ENCODE measurements around the gene DBN1. TPM values are rescaled to one million over a fixed set of nuclear protein-coding genes. Genes with fewer than 3 reads are reported as not detected.

Gene DBN1
- total and polyA plus RNA-seq, 5 donors = 15.3 to 44.8 (median 19.9) TPM

DNA sequence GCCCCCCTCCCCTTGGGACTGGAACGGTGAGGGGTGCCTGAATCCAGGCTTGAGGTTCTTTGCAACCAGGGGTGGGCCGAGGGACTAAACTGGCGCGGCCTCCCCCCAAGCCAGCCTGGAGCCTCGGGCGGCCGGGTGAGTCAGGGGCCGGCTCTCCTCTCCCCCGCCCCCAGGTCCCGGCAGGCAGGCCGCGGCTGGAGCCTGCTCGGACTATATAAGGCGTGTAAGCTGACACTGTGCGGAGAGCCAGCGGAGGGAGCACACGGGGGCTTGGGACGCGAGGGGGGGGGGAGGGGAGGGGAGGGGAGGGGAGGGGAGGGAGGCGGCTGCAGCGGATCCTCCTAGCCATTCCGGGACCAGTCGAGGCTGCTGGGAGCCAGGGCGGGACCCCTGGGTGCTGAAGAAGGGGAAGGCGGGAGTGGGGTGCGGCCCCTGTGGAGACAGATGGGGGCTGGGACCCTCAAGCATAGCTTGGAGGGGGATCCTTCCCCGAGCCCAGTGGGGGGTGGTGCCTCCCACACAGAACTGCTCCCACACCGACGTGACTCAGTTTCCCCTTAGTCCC lies 23.4 kb upstream of the DBN1 start:
- Histone ChIP-seq H3K27ac (ENCODE audit: low read length) (peak overlapping the region; percentile 86), H3K4me1 (ENCODE audit: control insufficient read depth, insufficient read depth, low read length) (peaks cover 6% of the 10 kb centered on the region), H3K9me3 (ENCODE audit: control insufficient read depth, low read length) (no peaks in the 10 kb centered on the region), H3K4me3 (ENCODE audit: low read length) (peak overlapping the region; percentile 72), H3K27me3 (ENCODE audit: control insufficient read depth, insufficient read depth) (no peaks in the 10 kb centered on the region)
- intact Hi-C loops (cut with DNase I) = loop anchor here in 2 of 4 donors (5.0 kb wide), 1 partner anchor 40 kb away; no protein-coding TSS in a partner anchor
- ATAC-seq (peak; percentile 40 to 64), DNase-seq (peak; percentile 86 to 93 (median 92))
- 3% methylated on average over 27 of the region's 29 CpGs for WGBS

DNA sequence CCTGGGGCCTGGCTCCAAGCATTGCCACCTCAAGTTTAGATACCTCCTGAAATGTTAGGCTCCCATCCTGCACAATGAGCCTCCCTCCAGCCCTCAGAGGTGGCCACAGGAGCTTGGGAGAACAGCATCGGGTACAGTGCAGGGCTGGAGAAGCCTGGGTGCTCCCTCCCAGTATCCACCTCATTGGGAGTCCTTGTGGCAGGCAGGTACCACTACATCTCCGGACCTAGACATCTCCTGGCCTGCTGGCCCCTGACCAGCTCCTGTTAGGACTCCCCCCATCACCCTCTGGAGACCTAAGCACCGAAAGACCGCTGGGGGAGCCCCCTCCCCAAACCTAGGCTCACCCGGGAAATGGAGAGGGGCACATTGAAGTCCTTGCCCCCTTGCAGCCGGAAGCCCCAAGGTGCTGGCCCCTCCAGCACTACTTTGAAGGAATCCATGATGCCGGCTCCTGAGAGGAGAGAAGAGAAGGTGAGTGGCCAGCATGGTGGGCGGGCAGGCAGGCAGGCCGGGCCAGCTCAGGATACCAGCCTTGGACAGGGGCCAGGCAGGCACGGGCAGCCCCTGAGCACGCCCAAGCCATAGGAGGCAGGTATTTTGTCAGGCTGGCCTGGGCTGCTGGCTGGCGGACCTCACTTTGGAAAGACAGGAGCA lies 22.8 kb upstream of the DBN1 start:
- peak in 1 of 3 donors; percentile 75 for DNase-seq

DNA sequence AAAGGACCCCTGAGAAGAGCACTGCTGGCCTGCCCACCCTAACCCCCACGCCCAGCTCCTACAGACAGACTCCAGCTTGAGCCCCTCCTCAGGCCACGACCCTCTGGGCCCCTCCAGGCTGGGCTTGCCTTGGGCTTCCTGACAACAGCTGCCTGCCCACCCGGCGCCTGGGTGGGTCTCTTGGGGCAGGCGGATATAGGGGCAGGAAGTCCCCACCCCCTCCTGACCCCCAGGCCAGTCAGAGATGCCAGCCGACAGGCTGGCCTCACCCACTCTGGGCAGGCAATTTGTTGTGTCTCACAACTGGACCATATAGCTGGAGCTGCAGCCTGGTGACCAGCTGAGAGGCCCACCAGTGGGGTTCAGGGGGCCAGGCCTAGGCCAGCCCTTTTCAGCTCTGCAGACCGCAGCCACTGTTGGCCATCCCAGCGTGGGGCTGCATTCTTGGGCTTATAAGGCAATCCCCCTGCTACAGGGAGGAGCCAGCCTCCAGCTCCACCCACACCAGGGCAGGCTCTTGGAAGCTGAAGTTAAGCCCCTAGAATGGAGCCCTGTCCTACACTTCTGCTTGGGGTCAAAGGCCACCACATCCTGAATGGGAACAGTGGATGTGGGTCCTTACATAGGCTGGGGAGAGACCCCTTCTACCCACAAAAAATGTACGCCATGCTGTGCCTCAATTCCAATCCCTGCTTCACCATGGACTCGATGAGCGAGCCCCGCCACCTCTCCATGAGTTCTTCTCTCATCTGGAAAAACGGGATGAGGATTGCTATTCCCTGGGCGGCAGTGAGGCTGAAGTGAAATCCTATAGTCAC lies 22.0 kb upstream of the DBN1 start:
- WGBS = 51% methylated on average over 14 of the region's 14 CpGs
- ATAC-seq (peak; percentile 19 to 39), DNase-seq (peak; percentile 85 to 89 (median 89))
- Histone ChIP-seq H3K27ac (ENCODE audit: low read length) (peak overlapping the region; percentile 86), H3K4me1 (ENCODE audit: control insufficient read depth, insufficient read depth, low read length) (peaks cover 6% of the 10 kb centered on the region), H3K4me3 (ENCODE audit: low read length) (no peak overlapping the region), H3K9me3 (ENCODE audit: control insufficient read depth, low read length) (no peaks in the 10 kb centered on the region), H3K27me3 (ENCODE audit: control insufficient read depth, insufficient read depth) (no peaks in the 10 kb centered on the region)
- intact Hi-C loops (cut with DNase I) = loop anchor here in 2 of 4 donors (5.0 kb wide), 1 partner anchor 38 kb away; no protein-coding TSS in a partner anchor

More for the DNA sequence above, 22.8 kb upstream of the DBN1 start:
- no peaks in the 10 kb centered on the region for H3K9me3 ChIP-seq (ENCODE audit: control insufficient read depth, low read length)
- no peak for ATAC-seq
- 22% methylated on average over 12 of the region's 12 CpGs for WGBS
- no peaks in the 10 kb centered on the region for H3K27me3 ChIP-seq (ENCODE audit: control insufficient read depth, insufficient read depth)
- peaks cover 6% of the 10 kb centered on the region for H3K4me1 ChIP-seq (ENCODE audit: control insufficient read depth, insufficient read depth, low read length)
- H3K4me3 ChIP-seq (ENCODE audit: low read length) = peak overlapping the region; percentile 72
- intact Hi-C loops (cut with DNase I) = loop anchor here in 2 of 4 donors (5.0 kb wide), 1 partner anchor 39 kb away; no protein-coding TSS in a partner anchor
- H3K27ac ChIP-seq (ENCODE audit: low read length) = peak overlapping the region; percentile 86

DNA sequence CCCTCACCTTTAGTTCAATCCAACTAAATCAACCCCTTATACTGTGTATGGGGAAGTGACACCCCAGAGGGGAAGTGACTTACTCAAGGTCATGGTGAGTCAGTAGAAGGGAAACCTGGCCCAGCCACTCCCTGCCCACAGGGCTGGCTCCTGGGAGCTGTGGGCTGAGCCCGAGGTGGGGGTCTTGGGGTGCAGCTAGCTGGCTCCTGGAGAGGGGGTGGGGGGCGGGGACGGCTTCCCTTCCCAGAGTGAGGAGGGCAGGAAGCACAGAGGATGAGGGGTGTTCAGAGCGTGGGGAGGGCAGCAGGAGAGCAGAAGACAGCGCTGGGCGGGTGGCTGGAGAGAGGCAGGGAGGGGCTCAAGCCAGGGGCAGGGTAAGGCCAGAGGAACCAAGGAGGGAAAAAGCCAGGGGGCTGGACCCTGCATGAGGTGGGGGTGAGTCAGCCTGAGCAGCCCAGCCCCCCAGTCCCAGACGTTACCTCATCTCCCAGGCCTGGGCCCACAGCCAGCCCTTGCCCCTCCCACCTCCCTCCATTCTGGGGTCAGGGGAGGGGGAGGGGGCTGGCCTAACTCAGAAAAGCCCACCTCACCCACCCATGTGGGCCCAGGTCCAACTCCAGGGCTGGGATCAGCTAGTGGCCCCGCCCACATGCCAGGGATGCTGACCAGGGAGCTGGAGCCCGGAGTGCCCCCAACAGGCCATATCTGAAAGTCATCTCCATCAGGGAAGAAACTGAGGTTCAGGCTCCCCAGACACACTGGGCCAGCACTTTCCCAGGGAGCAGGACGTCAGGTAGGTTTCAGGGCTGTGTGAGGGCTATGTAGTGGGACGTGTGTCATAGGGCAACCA lies 21.1 kb upstream of the DBN1 start:
- peak; percentile 2 to 63 for ATAC-seq

DNA sequence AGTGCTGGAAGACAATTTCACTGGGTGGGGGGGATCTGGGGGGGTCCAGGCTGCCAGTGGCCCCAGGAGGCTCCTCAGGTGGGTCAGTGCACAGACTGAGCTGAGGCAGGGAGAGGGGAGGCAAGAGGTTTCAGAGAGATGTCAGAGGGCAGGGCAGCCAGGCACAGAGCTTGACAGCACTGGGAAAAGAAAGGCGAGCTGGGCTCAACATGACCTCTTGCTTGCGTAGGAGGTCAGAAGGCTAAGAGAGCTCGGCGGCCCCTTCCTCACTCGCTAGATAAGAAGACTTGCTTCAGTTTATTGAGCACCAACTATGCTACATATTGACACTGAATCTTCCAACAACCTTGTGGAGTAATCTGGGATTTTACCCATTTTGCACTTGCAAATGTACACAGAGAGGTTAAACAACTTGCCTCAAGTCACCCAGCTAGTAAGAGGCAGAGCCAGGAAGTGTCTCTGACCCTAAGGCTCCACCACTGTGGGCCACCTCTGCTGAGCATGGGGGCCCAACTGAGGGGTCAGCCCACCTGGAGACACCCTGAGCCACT lies 20.4 kb upstream of the DBN1 start:
- 68% methylated on average over 5 of the region's 5 CpGs for WGBS
- H3K27me3 ChIP-seq (ENCODE audit: control insufficient read depth, insufficient read depth) = no peaks in the 10 kb centered on the region
- peak overlapping the region; percentile 2 for H3K27ac ChIP-seq (ENCODE audit: low read length)
- H3K4me1 ChIP-seq (ENCODE audit: control insufficient read depth, insufficient read depth, low read length) = peaks cover 6% of the 10 kb centered on the region
- intact Hi-C loops (cut with DNase I) = no loop called here
- DNase-seq = no peak
- ATAC-seq = no peak
- no peaks in the 10 kb centered on the region for H3K9me3 ChIP-seq (ENCODE audit: control insufficient read depth, low read length)
- no peak overlapping the region for H3K4me3 ChIP-seq (ENCODE audit: low read length)

More for the DNA sequence above, 21.1 kb upstream of the DBN1 start:
- H3K27me3 ChIP-seq (ENCODE audit: control insufficient read depth, insufficient read depth) = no peaks in the 10 kb centered on the region
- H3K4me3 ChIP-seq (ENCODE audit: low read length) = no peak overlapping the region
- H3K9me3 ChIP-seq (ENCODE audit: control insufficient read depth, low read length) = no peaks in the 10 kb centered on the region
- H3K27ac ChIP-seq (ENCODE audit: low read length) = peak overlapping the region; percentile 25
- H3K4me1 ChIP-seq (ENCODE audit: control insufficient read depth, insufficient read depth, low read length) = peaks cover 6% of the 10 kb centered on the region
- 29% methylated on average over 11 of the region's 11 CpGs for WGBS
- intact Hi-C loops (cut with DNase I) = loop anchor here in 2 of 4 donors (5.0 kb wide), 1 partner anchor 37 kb away; no protein-coding TSS in a partner anchor
- DNase-seq = peak; percentile 87 to 92 (median 89)

DNA sequence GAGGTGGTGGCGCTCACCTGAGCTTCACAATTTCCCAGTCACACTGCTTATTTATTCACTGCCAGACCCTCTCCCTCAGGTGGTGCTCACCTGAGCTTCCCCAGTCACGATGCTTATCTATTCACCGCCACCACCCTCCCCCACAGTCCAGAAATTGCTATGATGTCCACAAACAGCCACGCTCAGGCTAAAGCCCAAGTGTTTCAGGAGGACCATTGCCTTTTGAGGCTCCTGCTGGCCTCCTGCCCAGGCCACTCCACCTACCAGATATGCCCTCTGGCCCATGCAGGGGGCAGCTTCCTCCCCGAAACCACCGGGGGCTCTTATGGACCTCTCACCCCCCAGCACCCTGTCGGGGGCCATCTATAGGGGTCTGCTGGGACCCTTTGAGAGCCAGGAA lies 19.4 kb upstream of the DBN1 start:
- no peak for DNase-seq
- WGBS = 64% methylated on average over 7 of the region's 7 CpGs
- intact Hi-C loops (cut with DNase I) = no loop called here
- ATAC-seq = no peak
- Histone ChIP-seq H3K27ac (ENCODE audit: low read length) (no peak overlapping the region), H3K4me1 (ENCODE audit: control insufficient read depth, insufficient read depth, low read length) (peaks cover 6% of the 10 kb centered on the region), H3K4me3 (ENCODE audit: low read length) (no peak overlapping the region), H3K27me3 (ENCODE audit: control insufficient read depth, insufficient read depth) (no peaks in the 10 kb centered on the region), H3K9me3 (ENCODE audit: control insufficient read depth, low read length) (no peaks in the 10 kb centered on the region)

DNA sequence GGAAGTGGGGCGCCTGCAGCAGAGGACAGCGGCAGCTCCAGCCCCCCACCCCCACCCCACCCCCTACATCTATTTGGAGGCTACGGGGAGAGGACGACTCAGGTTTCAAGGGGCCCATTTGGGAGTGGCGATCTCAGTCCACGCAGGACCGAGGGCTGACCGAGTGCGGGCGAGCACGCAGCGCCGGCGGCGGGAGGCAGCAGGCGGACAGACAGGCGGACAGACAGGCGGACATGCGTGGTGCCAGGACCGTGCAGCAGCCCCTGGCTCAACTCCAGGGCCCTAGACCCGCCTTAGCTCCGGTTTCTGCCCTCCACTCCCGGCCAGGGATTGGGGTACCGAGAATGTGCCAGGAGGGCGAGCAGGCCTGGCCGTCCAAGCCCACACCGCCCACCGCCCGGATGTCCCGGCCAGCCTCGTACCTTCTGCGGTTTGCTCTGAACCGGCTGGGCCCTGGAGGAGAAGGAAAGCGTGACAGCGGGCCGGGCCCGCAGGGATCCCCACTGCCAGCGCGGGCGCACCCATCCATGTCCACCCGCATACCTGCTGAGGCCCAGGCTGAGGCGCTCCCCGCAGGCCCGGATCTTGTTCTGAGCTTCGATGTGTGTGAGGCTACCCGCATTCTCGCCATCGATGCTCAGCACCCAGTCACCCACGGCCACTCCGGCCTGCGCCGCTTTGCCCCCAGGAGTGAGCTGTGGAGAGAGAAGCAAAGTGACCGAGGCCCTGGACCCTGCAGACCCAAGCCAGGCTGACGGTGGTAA lies 18.7 kb upstream of the DBN1 start:
- Histone ChIP-seq H3K9me3 (ENCODE audit: control insufficient read depth, low read length) (no peaks in the 10 kb centered on the region), H3K4me3 (ENCODE audit: low read length) (no peak overlapping the region), H3K4me1 (ENCODE audit: control insufficient read depth, insufficient read depth, low read length) (peaks cover 6% of the 10 kb centered on the region), H3K27me3 (ENCODE audit: control insufficient read depth, insufficient read depth) (no peaks in the 10 kb centered on the region), H3K27ac (ENCODE audit: low read length) (no peak overlapping the region)
- 92% methylated on average over 54 of the region's 54 CpGs for WGBS
- intact Hi-C loops (cut with DNase I) = no loop called here
- DNase-seq (peak in 1 of 3 donors; percentile 63), ATAC-seq (no peak)

DNA sequence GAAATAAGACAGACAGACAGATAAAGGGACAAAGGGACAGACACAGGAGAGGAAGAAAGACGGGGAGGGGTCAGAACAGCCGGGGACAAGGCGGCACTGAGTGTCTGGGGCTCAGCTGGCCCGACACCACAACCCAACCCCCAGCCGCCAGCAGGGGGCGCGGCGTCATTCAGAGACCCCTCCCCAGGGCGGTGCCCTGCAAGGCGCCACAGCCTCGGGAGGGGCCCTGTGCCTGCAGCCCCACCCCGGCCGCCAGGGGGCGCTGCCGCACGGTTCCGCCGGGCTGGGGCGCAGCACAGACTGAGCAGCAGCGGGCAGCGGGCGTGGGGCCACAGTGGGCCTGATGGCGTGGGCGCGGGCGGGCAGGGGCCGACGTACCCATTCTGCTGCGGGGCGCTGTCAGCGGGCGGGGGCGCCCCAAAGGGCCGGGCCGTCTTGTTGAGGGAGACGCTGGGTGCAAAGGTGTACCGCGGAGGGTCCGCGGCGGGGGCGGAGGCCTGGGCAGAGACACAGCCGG lies 18.1 kb upstream of the DBN1 start:
- no peaks in the 10 kb centered on the region for H3K27me3 ChIP-seq (ENCODE audit: control insufficient read depth, insufficient read depth)
- H3K9me3 ChIP-seq (ENCODE audit: control insufficient read depth, low read length) = no peaks in the 10 kb centered on the region
- H3K27ac ChIP-seq (ENCODE audit: low read length) = no peak overlapping the region
- WGBS = 69% methylated on average over 43 of the region's 43 CpGs
- intact Hi-C loops (cut with DNase I) = no loop called here
- peaks cover 6% of the 10 kb centered on the region for H3K4me1 ChIP-seq (ENCODE audit: control insufficient read depth, insufficient read depth, low read length)
- ATAC-seq (no peak), DNase-seq (peak in 2 of 3 donors; percentile 76 to 78)
- H3K4me3 ChIP-seq (ENCODE audit: low read length) = no peak overlapping the region

DNA sequence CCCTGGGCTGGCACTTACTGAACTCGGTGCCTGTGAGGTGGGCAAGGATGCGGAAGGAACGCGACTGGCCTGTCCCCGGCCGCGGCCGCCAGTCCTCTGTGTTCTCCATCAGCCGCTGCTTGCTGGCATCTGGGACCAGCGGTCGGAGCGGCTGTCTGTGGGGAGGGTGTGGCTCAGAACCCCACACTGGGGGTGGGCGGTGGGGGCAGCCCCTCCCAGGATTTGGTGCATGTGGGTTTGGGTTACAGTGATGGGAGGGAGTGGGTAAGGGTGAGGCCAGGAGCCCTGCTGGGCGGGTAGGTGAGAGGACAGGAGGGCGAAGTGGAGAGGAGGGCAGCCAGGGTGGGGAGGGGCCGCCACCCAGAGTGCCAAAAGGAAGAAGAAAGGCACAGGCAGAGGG lies 17.6 kb upstream of the DBN1 start:
- no peaks in the 10 kb centered on the region for H3K27me3 ChIP-seq (ENCODE audit: control insufficient read depth, insufficient read depth)
- H3K9me3 ChIP-seq (ENCODE audit: control insufficient read depth, low read length) = no peaks in the 10 kb centered on the region
- peaks cover 6% of the 10 kb centered on the region for H3K4me1 ChIP-seq (ENCODE audit: control insufficient read depth, insufficient read depth, low read length)
- no peak for DNase-seq
- intact Hi-C loops (cut with DNase I) = no loop called here
- no peak for ATAC-seq
- no peak overlapping the region for H3K27ac ChIP-seq (ENCODE audit: low read length)
- H3K4me3 ChIP-seq (ENCODE audit: low read length) = no peak overlapping the region
- WGBS = 90% methylated on average over 16 of the region's 16 CpGs

Measured in right cardiac atrium (tissue), 5 donors.